Heart right ventricle (tissue), 16 donors: ENCODE data around the gene ZNF138. TPM values are rescaled to one million over a fixed set of nuclear protein-coding genes. Genes with fewer than 3 reads are reported as not detected.

Experiments
- ATAC-seq, 8 donors: fragments of 200-7000 bp; cut with Tn5 transposase; one replicate each; pipeline ENCODE4 v1.9.1; 2020; ENCODE audit warnings: mild to moderate bottlenecking in 8 of 8, moderate library complexity in 8 of 8, moderate number of reproducible peaks in 1 of 8
- DNase-seq, 2 donors: peaks; one replicate each; pipeline ENCODE4 v3.0.0-alpha.2; 2020
- H3K27ac ChIP-seq, 10 donors: fragments of 200-600 bp; sonication (generic) in 2 of 10; one replicate each; pipeline versions ENCODE4 v1.5.0 to v1.8.0; 2020 to 2022; ENCODE audit warnings: mild to moderate bottlenecking in 3 of 10
- H3K27me3 ChIP-seq, 7 donors: fragments of 200-600 bp; one replicate each; pipeline ENCODE4 v1.8.0; 2021 to 2022; ENCODE audit warnings: mild to moderate bottlenecking in 2 of 7
- H3K36me3 ChIP-seq, 9 donors: fragments of 200-600 bp; sonication (generic) in 1 of 9; one replicate each; pipeline versions ENCODE4 v1.5.0 to v1.8.0; 2020 to 2022; ENCODE audit warnings: mild to moderate bottlenecking in 2 of 9
- H3K4me1 ChIP-seq, 9 donors: fragments of 200-600 bp; sonication (generic) in 1 of 9; one replicate each; pipeline versions ENCODE4 v1.5.0 to v1.8.0; 2020 to 2022; ENCODE audit warnings: mild to moderate bottlenecking in 4 of 9
- H3K4me3 ChIP-seq, 10 donors: fragments of 200-600 bp; sonication (generic) in 2 of 10; one replicate each; pipeline versions ENCODE4 v1.5.0 to v1.8.0; 2020 to 2022; ENCODE audit warnings: mild to moderate bottlenecking in 7 of 10, moderate library complexity in 2 of 10
- H3K9me3 ChIP-seq, 11 donors: fragments of 200-600 bp in 10 of 11; sonication (generic) in 2 of 11; one replicate each; pipeline versions ENCODE4 v1.5.0 to v1.8.0; 2013 to 2022; ENCODE audit warnings: mild to moderate bottlenecking in 2 of 11, control low read depth in 1 of 11, moderate library complexity in 1 of 11
- CTCF ChIP-seq, 9 donors: fragments of 200-600 bp; sonication (generic) in 2 of 9; IDR thresholded peaks; one replicate each; pipeline versions ENCODE4 v1.5.0 to v1.8.0; 2021 to 2022; ENCODE audit warnings: antibody characterized with exemption in 9 of 9, mild to moderate bottlenecking in 5 of 9, moderate library complexity in 1 of 9
- WGBS, 2 donors: extraction: QIAGEN DNeasy Blood & Tissue Kit; methylation state at CpG; one replicate each; pipeline ENCODE4 v1.1.7; 2013; ENCODE audit warnings: inconsistent platforms in 1 of 2; 5-methylcytosine and 5-hydroxymethylcytosine counted together
- intact Hi-C, 10 donors: fragments of 100-400 bp; cut with DNase I; formaldehyde crosslinking; loops; one replicate each; pipeline versions ENCODE4 v1.11.1 to v1.14.2; 2022
- polyA plus RNA-seq, 2 donors: library from polyadenylated mRNA; stranded (reverse); fragments of 200-250 nt; gene quantifications; one replicate each; pipeline ENCODE4 v1.2.3, GENCODE V29; 2013
- total RNA-seq, 10 donors: library from RNA; stranded (reverse); fragmentation: NEBNext Ultra II Directional in 3 of 10; extraction: Animal tissue kit (Norgen Biotek cat#: 25700) in 3 of 10; gene quantifications; one replicate each; pipeline versions ENCODE4 v1.2.1 to v1.2.4, GENCODE V29; 2021 to 2023
- donor health status: Arrhythmogenic right ventricular cardiomyopathy.
- donor health status: ischemic (EF 13 %, LVEDD 7.1; RV severe dilation, severe dysfunction).
- donor health status: healthy with polysubstance abuse.
- donor health status: DM: no; HTN: yes; CAD: no.
- donor health status: DM: no; HTN: no; CAD: no.
- donor health status: ischemic (EF 25% LVEDD 6.9; RV normal size, moderate dysfunction).
- donor health status: ischemic (EF 25% LVEDD 5.7; RV mildly dilated, moderate dysfunction).
- donor health status: healthy.
- donor health status: DM: yes; HTN: yes; CAD: no.
- donor health status: Ischemic cardiomyopathy.
- donor health status: ischemic (EF 35%, LVEDD 5.7; RV mildly dilated, moderate dysfunction).
- donor health status: nonischemic (EF 11% LVEDD 7.7; RV severe dilation, severe dysfunction).
- donor health status: DM: yes; HTN: yes; CAD: no.
- donor health status: PGD.
- donor health status: ischemic (EF 29% LVEDD 5.4; RV normal size, mild dysfunction).
- donor health status: nonischemic (EF 23%, LVEDD 6.1; RV moderate dilation, normal function).

Gene ZNF138
- total and polyA plus RNA-seq, 12 donors: 1.4 to 9.1 (median 5.1) TPM

- WGBS, 2 donors: 89 to 90% methylated on average over 18 of the region's 18 CpGs
- Histone ChIP-seq H3K4me1 (no peaks in the 10 kb centered on the region), H3K4me3 (no peak overlapping the region), H3K36me3 (no peaks in the 10 kb centered on the region), H3K27me3 (peaks cover 0 to 15% (median 0%) of the 10 kb centered on the region in 7 donors), H3K27ac (no peak overlapping the region), H3K9me3 (peaks cover 0 to 7% (median 0%) of the 10 kb centered on the region in 11 donors)
- ATAC-seq: no peak
- intact Hi-C loops: no loop called here
- TF ChIP-seq CTCF (IDR thresholded peaks at IDR 0.05): no peak
- DNase-seq: no peak
Observed at GRCh38 chr7:64867863-64868440, 73.7 kb downstream of the ZNF138 start.

- no peaks in the 10 kb centered on the region for H3K36me3 ChIP-seq
- peaks cover 0 to 18% (median 0%) of the 10 kb centered on the region in 7 donors for H3K27me3 ChIP-seq
- ATAC-seq: no peak
- H3K27ac ChIP-seq: no peak overlapping the region
- whole genome bisulfite sequencing, 2 donors: 91% methylated on average over 11 of the region's 11 CpGs
- H3K4me3 ChIP-seq: no peak overlapping the region
- intact Hi-C loops: no loop called here
- TF ChIP-seq CTCF (IDR thresholded peaks at IDR 0.05): no peak
- no peak for DNase-seq
- peaks cover 0 to 4% (median 0%) of the 10 kb centered on the region in 11 donors for H3K9me3 ChIP-seq
- no peaks in the 10 kb centered on the region for H3K4me1 ChIP-seq
Observed at GRCh38 chr7:64868499-64868898, 74.3 kb downstream of the ZNF138 start.

GRCh38 chr7:64869121-64869725, 75.0 kb downstream of the ZNF138 start:
- H3K9me3 ChIP-seq: no peaks in the 10 kb centered on the region
- ATAC-seq: no peak
- H3K4me1 ChIP-seq: no peaks in the 10 kb centered on the region
- intact Hi-C loops: no loop called here
- no peak for TF ChIP-seq CTCF (IDR thresholded peaks at IDR 0.05)
- no peak for DNase-seq
- H3K27me3 ChIP-seq: peaks cover 0 to 18% (median 0%) of the 10 kb centered on the region in 7 donors
- no peak overlapping the region for H3K27ac ChIP-seq
- H3K36me3 ChIP-seq: no peaks in the 10 kb centered on the region
- 70 to 74% methylated on average over 8 of the region's 8 CpGs for WGBS, 2 donors
- no peak overlapping the region for H3K4me3 ChIP-seq

- 92 to 94% methylated on average over 32 of the region's 32 CpGs for WGBS, 2 donors
- Histone ChIP-seq H3K9me3 (peaks cover 0 to 5% (median 0%) of the 10 kb centered on the region in 11 donors), H3K27me3 (peaks cover 0 to 24% (median 6%) of the 10 kb centered on the region in 7 donors), H3K4me1 (no peaks in the 10 kb centered on the region), H3K27ac (no peak overlapping the region), H3K36me3 (no peaks in the 10 kb centered on the region), H3K4me3 (no peak overlapping the region)
- DNase-seq (no peak), ATAC-seq (no peak)
- intact Hi-C loops: no loop called here
- TF ChIP-seq CTCF (IDR thresholded peaks at IDR 0.05): no peak
Observed at GRCh38 chr7:64869912-64870562, 75.8 kb downstream of the ZNF138 start.
